ENCODE results near the gene ALLC.

ALLC gene

DNA sequence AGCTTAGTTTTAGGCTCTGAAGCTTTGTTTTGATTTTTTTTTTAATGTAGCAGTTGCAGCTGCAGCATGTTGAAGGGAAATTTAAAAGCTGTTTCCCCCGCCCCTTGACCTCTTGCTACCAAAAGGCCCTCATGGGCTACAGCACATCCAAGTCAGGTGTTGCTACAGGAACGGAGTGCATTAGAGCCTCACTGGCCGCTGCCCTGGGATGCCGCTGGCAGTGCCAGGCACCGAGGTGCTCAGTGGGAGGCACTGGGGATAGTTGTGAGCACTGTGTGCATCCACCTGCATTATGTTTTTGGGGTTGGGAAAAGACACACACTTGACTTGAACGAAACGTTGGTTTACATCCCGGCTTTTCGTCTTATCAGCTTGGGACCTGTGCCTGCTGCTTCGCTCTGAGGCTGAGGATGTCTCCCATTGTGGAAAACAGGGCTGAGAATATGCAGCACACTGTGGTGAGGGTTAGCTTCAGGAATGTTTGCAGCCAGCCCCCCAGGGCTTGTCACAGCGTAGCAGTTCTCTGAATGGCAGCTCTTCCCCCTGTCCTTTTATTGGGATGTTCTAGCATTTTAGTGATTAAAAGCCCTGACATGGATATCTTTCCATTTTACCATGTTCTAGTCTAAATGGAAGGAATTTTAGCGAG is 69.5 kb downstream of the ALLC start:
- DNase-seq = no peak

DNA sequence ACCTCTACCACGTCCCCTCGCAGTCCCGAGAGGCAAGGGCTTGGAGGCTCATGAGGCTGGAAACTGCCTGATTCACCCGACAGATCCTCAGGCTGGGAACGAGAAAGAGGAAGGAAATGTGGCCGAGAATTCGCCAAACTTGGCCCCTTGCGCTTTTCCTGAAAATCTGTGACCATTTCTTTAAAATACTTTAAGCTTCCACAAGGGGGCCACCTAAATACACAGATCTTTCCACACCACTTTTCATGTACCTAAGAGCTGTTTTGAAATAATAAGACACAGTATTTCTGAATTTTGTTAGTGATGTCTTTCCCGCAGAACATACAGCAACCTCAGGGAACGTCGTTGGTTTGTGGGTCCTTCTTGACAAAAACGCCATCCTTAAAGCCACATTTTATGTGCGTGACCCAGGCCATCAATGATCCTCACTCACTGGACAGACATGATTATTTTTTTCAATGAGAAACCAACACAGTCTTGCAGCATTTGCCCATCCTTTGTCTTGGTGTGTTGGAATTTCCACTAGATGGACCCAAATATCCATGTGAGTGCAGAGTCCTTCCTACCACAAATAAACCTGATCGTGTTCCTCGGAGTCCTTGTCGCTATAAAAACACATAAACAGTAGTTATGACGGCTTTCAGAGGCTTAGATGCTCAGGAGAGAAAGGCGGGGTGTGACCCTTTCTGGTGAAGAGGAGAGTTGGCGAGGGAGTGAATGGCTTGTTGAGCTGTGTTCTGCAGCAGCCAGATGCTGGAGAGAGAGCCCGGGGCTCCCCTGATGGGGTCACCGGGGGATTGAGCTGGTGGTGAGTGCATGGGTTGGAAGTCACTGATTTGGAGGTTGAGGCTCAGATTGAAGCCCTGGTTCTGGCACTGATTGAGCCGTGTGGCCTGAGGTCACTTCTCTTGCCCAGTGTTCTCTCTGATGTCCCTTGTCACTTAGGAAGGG is 70.4 kb downstream of the ALLC start:
- DNase-seq = no peak

DNA sequence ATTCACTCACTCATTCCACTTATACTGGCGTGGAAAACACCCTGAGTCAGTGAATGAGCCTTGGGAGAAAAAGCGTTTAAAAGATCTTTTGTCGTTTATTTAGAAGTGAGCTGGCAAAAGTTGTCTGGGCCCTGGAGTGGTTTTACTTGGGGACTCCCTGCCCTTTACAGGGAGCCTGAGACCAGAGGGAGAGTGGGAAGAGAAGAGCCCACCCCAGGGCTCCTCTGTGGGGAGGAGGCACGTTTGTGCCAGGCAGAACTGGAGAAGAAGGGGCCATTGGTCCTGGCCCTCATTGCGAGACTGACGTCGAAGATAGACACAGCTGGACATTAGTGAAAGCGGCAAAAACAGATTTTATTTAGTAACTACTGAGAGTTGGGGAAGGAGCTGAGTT is 71.1 kb downstream of the ALLC start:
- no peak for DNase-seq

DNA sequence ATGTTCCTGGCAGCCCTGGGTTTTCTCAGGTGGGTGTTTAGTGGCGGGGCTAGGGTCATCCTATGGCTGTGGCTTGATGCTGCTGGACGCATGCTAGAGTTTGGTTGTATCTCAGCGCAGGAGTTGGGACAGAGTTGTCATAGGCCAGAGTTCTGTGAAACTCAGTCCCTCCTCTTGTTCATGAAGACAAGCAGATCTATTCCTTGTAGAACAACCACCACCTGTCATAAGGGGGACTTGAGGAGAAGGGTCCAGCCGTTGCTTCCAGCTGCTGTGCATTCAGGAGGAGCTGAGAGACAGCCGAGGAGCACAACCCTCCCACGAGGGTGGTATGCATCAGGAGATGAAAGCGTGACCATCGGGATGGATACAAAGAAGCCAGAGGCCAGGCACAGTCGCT is 71.8 kb downstream of the ALLC start:
- DNase-seq = no peak

DNA sequence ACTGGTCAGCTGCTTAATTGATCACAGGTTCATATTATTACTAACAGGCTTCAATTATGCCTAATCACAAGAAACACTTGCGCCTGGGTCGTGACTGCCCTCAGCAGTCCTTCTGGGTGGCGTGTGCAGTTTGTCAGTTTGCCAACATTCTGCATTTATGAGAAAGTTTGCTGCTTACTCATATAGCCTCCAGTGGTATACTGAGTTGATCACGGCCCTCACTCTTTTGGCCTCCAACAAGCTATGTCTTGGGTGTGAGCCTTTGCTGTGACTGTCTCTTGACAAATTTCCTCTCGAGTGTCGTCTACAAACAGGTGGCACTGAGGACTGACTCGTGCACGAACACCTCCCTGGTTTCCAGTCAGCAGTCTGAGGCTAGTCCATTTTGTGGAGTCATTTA is 72.6 kb downstream of the ALLC start:
- no peak for DNase-seq

DNA sequence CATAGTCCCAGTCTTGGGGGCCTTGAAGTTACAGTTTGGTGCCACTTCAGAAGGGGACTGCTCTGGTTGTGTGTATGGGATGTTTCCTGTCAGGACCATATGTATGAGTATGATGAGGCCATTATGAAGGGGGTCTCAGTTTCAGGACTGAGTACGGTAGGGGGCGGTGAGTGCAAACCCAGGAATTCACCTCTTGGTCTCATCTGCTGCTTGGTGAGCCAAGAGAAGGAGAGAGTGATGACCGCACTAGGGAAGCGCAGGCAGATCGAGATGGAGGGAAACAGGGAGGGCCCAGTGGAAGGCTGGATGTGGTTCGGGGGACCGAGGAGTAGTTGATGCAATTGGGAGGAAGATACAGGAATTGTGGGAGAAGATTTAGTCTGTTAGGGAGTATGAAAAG is 73.8 kb downstream of the ALLC start:
- DNase-seq = no peak

DNA sequence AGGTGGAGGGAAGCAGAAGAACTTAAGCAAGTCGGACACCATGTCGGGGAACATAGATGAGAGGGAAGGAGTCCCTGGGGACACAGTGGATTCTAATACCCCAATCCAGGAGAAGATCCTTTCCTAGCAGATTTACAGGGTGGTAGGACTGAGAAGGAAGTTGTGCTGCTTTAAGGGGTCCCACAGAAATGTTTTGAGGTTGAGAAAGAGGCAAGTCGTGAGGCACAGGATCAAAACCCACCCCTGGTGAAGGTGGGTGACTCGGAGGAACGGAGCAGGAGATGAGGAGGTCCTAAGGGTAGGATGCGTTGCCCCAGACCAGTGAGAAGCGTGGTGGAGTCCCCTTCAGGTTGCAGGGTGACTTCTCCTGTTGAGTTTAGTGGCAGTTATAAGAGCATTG is 78.1 kb downstream of the ALLC start:
- DNase-seq = no peak

DNA sequence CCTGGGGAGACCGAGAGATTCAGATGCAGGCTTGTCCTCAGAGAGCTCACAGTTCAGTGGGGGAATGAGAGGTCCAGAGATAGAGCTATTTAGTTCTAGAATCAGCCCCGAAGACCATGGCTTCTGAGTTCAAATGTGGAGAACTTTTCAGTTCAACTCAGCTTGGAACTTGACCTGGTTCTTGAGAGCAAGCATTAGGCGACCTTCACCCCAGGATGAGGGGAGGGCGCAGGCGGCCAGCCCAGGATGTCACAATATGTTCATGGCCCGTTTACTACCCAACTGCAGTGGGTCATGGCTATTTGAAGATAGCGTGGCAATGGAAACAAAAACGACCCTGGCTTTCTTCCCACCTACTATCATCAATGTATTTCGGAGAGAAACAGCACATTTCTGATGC is 79.1 kb downstream of the ALLC start:
- no peak for DNase-seq

DNA sequence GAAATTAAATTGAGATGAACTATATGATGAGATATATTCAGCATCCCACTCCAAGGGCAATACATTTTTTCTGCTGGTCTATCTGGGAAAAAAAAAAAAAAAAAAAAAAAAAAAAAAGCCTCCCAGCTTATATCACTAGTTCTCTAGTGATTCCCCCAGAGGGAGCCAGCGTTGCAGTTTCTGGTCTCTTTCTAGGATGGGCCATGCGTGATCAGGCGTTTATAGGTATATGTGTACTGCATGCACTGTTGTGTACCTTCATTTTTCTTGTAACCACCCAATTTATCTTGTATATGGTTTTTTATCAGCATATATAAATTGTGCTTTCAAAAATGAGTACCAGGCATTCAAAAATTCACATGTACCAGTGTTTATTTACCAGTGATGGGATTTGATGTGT is 80.5 kb downstream of the ALLC start:
- no peak for DNase-seq

DNA sequence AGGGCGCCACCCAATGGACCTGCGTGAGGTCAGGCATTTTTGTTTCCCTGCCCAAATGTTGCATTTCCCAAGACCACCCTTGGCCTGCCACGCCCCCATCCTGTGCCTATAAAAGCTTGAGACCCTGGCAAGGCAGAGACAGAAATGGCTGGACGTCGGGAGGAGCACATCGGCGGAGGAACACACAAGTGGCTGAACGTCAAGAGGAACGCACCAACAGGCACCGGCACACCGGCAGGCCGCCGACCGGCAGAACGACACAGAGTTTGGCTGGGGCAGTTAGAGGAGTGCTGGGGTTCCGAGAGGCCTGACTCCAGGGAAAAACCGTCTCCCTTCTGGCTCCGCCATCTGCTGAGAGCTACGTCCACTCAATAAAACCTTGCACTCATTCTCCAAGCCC is 81.3 kb downstream of the ALLC start:
- no peak for DNase-seq

DNA sequence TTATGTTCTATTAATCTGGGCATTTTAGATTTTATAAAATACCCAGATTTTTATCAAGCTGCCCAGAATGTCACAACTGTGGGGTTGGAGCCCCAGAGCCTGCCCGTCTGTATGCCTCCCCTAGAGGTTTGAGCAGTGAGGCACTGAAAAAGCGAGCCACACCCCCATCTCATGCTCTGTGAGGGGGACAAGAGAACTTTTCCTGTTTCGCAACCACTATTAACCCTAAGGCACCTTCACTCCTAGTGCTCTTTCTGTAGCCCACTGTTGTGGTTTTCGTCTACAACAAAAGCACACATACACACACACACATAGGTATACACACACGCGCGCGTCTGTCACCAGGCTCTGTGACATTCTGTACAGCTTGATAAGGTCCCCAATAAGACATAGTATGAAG is 83.4 kb downstream of the ALLC start:
- DNase-seq = no peak

DNA sequence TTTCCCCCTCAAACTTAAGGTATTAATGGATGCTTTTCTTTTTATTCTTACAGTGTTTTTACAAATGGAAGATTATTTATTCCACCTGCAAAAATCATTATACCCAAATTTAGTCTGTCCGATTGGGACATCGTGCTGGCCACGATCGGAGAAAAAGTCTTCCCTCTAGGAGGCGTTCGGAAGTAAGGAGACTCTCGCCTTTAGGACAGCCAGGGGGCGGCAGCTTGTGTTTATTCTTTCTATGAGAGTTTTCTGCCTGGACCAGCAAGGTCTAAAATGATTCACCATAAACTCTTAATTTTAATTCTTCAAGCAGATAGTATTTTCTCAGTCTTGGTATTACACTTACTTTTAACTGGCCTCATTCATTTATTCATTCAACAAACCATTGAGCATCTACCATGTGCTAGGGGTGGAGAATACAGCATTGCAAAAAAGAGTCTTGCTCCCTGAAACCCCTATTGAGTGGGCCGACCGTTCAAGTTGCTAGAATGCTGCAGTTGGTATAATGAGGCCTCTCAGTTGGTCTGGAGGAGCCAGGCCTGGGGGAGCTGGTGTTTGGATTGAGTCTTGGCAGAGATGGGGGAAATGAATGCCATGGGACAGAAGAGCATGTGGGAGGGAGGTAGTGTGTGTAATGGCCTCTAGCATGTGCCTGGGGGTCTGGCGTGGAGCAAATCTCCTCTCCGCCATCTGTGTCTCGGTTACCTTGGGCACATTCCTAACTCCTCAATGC is 84.0 kb downstream of the ALLC start:
- DNase-seq = no peak

DNA sequence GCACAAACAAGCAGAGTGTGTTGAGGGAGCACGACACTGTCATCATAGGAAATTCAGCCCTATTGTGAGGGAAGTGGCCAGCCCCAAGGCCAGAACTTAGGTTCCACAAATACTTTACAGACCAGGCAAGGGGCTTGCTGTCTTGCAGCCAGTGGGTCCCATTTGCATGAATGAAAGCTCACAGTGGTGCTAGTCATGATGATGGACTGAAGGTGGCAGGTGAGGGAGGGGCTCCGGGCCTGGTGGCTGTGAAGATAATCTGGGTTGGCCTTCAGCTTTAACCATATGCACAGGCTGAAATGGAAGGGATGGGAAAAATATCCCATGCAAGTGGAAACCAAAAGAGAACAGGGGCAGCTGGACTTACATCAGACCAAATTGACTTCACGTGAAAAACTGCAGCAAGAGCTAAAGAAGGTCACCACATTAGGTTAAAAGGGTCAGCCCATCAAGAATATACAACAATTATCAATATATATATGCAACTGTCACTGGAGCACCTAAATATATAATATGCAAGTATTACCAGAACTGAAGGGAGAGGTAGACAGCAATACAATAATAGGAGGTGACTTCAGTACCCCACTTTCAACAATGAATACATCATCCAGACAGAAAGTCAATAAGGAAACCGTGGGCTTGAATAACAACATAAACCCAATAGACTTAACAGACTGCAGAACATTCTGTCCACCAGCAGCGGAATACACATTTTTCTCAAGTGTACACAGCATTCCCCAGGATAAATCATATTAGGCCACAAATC is 84.9 kb downstream of the ALLC start:
- no peak for DNase-seq

DNA sequence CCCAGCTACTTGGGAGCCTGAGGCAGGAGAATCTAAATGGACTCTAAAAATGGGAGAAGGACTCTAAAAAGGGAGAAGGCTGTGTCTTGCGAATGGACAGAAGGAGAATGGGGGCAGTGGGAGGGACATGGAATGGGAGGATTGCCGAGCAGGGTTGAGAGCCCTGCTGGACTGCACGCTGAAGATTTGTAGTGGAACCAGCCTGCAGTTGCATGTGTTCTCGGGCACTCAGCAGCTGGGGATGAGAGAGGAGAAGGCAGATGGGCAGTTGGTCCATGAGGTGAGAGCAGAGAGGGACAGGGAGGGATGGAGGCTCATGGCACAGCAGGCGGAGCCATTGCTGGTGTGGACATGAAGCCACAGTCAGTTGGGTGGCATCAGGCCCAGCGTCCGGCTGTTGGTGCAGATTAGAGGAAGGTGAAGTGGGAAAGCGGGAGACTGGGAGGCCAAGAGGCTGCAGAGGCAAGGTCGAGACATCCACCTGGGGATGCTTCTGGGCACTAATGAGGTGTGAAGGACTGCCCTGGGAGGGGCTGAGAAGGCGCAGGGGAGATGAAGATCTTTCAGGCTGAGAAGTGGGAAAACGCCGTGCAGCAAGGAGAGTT is 86.1 kb downstream of the ALLC start:
- no peak for DNase-seq

DNA sequence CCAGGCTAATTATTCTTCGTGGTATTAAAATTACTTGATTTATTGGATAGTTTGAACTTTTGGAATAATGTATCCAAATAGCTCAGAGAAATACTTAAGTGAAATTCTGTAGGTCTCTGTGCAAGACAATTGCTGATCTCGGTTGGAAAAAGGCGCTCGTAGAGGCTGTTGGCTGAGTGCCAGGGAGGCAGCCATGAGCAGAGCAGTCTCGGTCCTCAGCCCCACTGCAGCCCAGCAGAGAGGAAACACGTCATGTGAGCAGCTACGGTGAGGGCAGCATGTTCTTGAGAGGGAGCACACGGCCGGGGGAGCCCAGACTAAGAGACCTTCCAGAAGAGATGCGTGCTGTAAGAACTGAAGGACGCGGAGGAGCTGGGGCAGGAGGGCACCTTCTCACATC is 87.9 kb downstream of the ALLC start:
- DNase-seq = no peak

DNA sequence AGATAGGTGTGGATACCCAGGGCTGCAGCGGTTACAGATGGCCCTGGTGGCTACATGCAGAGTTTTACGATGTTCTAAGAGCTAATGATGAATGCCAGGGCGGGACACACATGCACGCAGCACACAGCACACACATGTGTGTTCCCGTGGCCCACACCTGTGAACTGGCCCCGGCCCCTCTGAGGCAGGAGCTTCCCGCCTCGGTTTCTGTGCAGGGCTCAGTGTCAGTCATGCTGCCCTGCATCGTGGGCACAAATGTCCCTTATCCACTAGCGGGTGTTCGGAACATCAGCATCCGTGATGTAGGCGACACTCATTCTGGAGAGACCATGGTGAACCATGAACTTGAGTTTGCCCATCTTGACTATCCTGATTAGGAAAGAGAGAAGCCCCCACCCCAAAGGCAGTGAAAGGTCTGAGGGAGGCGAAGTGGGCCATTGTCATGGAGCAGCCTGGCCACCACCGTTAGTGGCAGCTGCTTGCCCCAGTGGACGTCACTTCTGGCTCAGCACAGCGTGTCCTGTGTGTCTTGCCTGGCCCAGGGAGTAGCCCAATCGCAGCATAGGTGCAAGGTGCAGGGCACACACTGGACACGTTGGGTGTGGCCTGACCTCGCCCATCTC is 89.1 kb downstream of the ALLC start:
- DNase-seq = no peak

DNA sequence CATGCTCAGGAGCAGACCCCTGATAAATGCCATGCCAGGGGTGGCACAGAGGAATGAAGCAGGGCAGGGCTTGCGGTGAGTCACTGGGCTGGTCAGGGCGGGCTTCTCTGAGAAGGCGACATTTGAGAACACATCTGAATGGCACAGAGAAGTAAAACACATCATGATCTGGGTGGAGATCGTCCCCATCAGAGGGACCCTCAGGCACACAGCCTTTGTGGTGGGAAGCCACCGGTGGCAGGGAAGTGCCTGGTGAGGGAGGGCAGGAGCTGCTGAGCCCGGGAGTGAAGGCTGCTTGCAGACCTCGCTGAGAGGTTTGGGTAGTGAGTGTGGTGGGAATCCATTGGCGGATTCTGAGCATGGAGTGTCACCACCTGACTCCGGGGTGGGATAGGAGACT is 89.8 kb downstream of the ALLC start:
- no peak for DNase-seq

DNA sequence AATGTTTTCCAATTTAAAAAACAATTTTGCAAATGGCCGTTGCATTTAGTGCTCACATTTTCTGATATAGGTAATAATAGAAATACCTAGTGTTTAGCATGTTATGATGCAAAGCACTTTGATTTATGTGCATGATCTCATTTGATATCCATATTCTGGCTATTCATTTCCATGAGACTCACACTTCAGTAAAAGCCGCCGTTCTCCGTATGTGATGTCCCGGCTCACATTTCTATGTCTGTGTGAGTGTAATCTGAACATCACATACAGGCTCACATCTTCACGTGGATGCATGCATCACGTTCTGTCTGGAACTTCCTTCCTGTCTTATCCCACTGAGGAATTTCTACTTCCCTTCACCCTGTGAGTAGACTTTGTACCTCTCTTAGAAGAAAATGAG is 91.2 kb downstream of the ALLC start:
- DNase-seq = no peak

DNA sequence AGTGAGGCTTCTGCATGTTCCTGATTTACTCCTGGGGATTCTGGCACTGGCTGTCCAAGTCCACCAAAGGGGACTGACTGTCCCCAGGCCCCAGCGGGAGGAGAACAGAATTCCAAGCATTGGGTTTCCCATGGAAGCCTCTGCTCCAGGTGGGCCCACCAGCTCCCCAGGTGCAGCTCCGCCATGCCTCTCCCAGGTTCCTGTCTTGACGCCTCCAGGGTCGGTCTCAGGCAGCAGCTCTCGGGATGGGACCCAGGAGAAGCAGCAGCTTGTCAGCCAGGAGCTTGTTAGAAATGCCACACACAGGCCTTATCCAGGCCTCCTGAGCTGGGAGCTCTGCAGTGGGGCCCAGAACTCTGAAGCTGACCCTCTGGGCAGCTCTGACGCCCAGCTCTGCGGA is 93.3 kb downstream of the ALLC start:
- no peak for DNase-seq

DNA sequence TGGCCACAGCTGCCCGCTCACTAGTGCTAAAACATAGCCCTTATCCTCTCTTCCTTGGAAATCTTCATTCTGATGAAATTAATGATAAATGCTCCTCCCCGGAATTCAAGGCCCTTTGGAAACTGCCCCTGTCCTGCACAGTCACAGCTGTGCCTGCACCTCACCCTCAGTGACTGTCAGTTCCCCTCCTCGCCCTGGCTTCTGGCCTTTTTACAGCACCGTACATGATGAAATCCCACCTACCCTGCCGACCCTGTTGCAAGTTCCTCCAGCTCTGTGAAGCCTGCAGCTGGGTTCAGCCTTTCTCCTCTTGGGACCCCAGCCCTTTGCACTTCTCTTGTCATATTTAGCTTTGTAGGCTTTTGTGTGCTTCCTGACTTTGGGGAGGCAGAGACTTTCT is 93.8 kb downstream of the ALLC start:
- DNase-seq = no peak
